SKM-1 treated with dmso at 0.1 percent for 144 hours (cell line): ENCODE data around the gene SERPING1.
A peak's percentile ranks its signal among the peaks of the same experiment; 100 is the strongest.

Experiments used
- DNase-seq: peaks from one replicate; lab custom pipeline; 2025; ENCODE audit not compliant: unreplicated experiment; lab: John Stamatoyannopoulos, UW

SERPING1 gene

DNA sequence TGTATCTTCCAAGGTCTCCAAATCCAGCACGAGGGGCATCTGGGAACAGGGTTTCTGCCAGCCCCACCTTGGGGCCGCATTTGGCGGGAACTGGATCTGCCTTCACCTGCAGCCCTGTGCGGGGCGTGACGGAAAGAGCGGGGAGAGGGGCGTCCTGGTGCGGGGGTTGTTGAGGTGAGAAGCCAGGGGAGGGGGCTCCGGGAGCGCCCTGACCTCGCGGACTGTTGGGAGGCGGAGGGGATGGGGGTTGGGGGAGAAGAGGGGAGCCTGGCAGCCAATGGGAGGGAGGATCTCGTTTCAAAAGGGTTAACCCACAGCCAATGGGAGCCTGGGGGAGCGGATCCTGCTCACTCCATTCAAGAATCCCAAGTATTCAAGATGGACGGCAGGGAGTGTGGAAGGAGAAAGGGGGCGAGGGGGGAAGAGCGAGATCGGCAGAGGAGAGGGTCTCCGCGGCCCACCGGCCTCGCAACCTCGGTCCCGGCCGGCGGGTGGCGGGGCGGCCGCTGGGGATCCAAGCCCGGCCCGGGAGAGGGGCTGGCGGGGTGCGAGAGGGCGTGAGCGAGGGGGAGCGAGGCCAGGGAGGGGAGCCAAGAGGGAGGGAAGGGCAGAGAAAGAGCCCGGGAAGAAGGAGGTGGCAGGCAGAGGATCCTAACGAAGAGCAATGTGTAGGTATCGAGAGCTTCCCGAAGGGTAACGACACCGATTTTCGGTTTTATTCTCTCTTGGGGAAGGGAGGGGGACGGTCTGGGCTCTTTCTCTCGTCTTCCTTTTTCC is 40.7 kb downstream of the SERPING1 start:
- no peak for DNase-seq

DNA sequence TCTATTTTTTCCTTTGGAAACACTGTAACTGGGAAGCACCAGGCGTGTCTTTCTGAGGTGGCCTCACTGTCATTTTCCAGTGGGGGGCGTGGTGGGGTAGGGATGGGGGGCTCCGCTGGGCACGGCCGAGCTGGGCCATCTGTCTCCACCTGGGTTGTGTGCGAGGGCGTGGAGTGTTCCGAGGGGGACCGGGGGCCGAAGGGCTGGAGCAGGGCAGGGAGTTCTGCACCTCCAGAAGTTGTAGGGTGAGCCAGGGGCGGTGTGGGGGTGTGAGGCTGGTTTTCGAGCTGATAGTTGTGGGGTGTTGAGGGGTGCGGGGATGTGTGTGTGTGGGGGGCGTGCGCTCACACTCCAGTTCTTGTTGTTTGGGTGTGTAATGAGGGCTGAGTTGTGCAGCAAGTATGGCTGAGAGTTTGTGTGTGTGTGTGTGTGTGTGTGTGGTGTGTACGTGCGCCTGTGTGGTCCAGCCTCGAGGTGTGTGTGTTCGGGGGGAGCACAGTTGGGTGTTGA is 41.4 kb downstream of the SERPING1 start:
- no peak for DNase-seq

DNA sequence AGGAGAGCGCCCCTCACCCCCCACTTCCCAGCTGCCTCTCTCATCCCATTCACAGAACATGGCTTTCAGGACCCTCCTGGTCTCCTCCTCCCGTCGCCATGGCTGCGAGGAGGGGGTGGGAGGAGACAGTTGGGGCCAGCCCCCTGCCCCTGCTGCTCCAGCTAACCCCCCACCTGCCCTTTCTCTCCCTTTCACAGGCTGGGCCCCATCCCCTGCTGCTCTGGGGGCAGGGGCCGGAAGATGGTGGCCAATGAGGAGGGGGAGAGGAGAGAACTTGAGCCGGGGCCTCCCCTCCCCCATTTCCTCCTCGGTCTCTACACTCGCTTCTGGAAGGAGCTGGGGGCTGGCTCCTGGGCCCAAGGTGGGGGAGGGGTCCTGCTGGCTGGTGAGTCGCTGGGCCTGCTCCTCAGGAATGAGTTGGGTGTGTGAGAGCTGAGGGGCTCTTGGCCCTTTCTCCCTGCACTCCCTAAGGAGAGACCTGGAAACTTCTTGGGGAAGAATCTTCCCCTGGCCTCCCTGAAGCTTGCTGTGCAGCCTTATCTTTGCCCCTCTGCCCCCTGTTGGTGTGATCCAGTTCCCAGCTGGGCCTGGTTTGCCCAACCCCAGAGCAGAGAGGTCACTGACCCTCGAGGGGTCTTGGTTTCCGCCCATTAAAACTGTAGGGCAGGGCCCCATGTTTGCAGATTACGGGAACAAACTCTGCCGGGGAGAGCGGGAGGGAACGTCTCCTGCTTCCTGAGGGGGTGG is 42.0 kb downstream of the SERPING1 start:
- DNase-seq: no peak

DNA sequence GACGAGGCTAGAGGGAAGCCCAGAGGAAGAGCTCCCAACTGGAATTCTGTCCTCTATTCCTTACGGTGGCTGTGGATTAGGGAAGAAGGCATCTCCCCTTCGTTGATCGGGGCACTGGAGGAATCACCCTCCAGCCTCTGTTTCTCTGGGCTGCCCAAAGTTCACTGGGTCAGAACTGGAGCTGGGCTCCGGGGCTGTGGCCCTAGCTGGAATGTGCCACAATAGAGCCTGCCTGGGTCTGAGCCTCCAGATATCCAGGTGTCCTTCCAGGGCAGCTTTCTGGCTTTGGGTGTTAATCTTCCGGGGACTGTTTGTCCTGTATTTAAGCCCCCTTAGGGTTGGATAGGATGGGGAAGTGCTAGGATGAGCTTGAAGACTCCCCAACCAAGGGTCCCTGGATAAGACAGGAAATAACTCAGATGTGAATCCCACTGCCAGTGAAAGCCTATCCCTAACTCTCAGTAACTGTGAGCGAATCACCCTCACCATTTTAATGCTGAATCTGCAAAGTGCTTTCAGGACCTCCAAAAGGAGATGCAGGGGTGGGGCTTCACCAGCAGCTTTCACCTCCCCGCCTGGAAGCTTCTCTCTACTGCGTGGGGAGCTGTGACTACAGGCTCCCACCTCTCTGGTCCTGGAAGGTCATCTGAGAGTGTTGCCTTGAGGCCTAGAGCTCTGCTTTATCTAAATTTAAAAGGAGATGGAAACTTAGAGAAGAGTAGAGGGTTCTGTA is 42.7 kb downstream of the SERPING1 start:
- DNase-seq: no peak

DNA sequence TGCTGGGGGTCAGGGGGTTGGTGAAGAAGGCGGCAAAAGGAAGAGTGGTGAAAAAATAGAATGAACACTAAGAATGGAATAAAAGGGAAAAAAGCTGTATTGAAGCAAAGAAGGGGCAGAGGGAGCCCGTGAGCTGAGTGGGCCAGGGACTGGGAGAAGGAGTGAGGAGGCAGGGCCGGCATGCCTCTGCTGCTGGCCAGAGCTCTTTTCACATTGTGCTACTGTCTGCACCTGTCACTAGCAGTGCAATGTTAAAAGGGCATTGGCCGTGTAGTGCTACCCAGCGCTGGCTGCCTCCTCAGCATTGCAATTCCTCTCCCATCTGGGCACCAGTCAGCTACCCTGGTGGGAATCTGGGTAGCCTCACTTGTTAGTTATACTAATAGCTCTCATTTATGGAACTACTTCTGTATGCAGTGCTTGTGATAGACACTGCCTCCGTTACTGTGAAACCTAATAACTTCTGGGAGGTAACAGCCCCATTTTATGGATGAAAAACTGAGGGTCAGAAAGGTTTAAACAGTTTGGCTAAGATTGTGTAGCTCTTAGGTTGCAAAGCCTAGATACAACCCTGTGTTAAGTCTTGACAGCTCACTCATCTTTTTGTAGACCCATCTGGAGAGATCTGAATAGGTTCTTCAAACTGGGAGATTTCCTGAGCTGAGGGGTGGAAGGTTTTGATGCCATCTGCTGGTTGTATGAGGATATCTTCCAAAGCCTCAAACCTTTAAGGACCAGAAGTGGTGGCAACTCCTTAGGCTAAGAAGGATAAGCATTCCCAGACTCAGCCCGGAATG is 43.7 kb downstream of the SERPING1 start:
- peak; percentile 73 for DNase-seq

DNA sequence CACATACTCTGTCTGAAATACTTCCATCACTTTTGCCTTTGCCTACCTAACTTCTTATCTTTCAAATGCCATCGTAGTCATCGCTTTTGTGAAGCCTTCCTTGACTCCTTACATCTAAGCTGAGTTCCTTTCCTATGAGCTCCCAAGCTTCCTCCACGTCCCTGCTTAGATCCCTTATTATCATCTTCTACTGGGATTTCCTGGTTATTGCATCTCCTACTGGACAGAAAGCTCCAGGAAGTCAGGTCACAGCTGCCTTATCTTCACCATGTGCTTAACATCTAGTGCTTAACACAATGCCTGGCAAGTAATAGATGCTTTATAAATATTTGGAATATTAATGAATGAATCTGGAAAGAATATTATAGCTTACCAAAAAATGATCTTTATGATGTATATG is 46.3 kb downstream of the SERPING1 start:
- DNase-seq: no peak

DNA sequence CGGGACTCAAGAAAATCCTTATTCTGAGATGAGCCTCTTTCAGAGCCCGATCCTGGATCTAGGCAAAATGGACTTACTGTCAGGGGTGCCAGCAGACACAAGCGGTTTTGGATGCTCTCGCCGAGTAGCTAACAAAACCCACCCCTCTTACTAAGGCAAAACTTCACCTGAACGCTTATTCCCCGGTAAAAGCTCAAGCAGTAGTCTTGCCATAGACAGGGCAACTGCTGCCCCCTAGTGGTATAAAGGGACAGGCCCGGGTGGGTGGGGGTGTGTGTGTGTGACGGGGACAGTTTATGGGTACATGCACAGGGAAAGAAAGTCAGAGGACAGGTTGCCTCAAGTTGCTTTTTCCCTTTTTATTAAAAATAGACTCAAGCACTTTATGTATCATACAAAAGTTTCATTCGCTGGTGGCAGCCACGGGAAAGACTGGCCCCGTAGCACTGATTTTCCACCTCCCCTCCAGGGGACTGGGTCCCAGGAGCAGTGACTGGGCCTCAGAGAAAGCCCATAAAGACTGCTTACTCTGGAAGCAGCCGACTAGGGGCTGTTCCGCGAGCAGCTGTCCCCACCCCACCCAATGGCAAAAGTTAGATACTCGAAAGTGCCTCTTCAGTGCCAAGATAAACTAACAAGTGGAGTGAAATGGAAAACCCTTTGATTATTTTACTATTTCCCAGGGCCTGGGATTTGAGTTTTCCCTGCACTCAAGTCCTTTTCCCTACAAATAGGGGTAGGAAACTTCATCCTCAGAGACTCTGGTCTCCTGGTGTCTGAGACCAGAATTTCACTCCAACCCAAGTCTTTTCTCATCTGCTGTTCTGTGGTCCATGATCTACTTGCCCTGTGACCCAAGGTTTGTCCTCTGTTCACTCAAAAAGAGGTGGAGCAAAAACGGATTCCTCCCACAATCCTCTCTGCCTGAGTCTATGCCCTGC is 47.5 kb downstream of the SERPING1 start:
- peak; percentile 48 for DNase-seq

DNA sequence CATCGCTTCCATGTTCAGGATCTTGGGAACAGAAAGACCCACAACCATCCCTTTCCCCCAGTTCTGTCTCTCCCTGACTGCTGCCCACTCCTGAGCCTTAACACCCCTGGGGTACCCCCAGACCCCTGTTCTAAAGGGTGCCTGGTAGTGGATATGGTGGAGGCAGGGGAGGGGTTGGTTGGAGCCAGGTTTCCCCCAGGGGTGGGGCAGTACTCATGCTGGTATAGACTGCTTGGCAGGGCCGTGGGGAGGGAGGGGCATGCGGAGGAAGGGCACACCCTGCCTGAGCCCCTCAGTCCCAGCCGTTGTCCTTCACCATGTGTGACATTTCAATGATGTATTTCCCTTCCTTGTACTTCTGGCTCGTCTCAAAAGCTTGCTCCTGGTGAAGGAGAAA is 48.2 kb downstream of the SERPING1 start:
- DNase-seq: no peak

DNA sequence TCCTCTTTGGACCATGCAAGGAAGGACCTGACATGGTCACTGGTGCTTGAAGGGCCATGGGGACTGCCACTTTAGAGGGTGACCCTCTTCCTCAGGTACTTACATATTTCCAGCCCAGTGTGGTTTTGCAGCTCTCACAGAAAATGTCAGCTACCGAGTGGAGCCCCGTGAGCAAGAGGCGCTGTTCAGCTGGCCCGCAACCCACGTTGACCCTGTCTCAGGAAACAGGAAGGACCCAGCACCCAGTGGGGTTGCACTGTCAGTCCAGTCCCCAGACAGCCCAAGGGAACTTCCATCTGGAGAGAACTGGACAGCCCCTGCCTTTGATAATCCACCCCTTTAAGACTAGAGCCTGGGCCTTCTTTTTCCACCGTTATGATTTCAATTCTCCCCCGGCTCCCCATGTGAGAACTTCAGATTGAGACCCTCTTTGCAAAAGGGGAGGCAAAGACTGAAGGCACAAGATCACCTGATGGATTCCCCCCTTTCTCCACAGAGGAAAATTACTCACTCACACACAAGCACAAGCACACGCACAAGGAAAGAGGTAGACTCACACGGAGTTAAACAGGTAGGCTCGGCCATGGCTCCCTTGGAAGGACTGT is 48.8 kb downstream of the SERPING1 start:
- DNase-seq: no peak

DNA sequence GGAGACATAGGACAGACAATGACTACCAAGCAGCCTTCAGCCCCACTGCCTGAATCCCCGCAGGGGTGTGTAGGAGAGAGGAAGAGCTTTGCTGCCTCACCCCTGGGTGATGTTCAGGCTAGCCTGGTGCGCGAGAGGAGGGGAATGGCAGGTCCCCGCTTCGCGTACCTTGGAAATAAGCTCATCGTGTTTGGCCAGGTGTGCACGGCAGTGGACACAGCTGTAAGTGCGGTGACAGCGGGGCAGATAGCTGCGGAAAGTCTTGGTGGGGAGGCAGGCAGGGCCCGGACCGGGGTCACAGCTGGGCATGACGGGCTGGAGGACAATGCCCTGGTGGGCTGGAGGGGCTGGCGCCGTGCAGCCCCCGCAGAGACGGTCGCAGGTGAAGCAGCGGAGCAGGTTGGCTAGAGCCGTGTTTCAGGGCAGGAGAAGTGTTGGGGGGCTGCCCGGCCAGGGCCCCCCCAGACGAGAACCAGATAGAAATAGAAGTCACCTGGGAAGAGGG is 49.4 kb downstream of the SERPING1 start:
- DNase-seq: no peak

DNA sequence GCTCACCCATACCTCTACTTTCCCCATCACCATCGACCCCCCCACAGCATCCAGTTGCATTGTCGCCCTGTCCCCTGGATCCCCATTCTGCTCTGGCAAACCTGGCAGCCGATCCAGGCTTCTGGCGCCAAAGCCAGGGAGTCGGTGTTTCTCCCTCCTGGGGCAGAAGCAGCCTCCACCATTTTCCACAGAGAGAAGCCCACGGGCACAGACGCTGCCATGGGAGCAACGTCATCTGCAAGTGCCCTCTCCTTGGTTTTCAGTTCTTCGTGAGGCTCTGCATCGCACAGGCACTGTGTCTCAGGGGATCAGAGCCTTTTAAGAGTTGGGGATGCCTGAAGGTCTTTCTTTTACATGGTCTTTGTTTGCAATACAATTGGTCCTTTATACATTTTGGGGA is 49.9 kb downstream of the SERPING1 start:
- DNase-seq: no peak

DNA sequence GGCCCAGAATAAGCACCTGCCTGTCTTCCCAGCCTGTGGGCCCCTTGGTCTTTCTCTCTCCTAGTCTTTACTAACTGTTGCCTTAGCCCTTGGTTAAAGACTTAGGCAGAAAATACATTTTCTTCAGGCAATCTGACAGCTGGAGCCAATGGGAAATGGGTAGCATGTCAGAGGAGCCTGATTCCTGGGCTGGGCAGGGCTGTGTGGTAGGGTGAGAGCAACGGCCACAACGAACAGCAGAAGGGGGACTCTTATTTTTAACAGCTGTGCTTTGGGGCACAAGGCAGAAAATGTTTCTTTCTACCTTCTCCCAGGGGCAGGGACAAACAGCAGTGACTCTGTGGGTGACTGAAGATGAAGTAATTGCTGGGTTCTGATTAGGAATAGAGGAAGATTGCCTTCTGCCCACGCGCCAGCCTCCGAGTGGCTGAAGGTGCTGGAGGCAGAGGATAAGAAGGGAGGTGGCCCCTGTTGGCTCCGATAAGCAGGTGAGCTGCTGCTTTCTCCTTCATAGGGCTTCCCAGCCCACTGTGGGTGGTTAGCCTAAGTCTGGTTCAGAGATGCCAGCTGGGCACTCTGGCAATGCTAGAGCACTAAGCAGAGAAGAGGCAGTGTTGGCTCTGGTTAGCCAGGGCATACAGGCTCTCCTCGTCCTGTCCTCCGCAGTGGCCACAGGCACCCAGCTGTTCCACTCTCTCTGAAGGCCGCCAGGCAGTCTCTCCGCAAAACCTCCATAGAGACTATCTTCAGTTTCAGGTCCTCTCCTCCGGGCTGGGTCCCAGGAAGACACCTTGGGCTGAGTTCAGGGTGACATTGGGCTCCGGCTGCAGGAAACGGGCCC is 50.7 kb downstream of the SERPING1 start:
- DNase-seq: no peak

DNA sequence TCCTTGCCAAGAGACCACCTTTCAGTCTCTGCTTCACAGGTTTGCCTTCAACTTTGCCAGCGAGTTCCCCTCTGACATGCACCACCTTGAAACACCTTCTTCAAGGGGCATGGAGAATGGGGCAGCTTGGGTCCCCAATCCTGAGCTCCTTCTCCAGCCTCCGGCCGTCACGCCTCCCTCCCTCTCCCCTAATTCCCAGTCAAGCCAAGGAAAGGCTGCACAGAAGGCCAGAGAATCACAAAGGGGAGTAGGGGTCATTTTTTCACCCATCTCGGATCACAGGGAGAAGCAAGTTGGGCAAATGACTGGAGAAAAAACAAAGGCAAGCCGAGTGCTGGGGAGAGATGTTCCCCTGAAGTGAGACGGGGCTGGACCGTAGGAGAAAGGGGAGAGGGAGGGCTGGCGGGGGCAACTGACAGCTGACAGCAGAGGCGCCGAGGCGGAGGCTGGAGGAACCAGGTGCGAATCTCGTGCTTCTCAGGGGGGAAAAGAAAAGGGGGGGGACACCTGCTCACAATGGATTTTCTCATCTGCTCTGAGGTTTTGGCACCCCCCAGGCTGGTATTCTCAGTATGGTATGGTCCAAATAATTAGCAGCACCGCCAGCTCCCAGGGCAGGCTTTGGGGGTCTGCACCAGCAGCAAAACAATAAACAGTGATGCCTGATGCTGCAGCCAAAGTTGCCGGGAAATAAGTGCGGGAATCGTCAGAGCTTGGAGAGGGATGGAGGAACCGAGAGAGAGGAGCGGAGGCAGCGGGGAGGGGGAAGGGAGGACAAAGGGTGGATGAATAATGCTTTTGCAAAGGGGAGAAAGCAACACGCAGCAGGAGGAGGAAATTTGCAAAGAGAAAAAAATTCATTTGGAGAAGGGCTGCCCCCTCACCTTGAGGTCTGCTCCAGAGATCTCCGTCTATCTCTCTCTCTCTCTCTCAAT is 51.6 kb downstream of the SERPING1 start:
- DNase-seq: no peak

DNA sequence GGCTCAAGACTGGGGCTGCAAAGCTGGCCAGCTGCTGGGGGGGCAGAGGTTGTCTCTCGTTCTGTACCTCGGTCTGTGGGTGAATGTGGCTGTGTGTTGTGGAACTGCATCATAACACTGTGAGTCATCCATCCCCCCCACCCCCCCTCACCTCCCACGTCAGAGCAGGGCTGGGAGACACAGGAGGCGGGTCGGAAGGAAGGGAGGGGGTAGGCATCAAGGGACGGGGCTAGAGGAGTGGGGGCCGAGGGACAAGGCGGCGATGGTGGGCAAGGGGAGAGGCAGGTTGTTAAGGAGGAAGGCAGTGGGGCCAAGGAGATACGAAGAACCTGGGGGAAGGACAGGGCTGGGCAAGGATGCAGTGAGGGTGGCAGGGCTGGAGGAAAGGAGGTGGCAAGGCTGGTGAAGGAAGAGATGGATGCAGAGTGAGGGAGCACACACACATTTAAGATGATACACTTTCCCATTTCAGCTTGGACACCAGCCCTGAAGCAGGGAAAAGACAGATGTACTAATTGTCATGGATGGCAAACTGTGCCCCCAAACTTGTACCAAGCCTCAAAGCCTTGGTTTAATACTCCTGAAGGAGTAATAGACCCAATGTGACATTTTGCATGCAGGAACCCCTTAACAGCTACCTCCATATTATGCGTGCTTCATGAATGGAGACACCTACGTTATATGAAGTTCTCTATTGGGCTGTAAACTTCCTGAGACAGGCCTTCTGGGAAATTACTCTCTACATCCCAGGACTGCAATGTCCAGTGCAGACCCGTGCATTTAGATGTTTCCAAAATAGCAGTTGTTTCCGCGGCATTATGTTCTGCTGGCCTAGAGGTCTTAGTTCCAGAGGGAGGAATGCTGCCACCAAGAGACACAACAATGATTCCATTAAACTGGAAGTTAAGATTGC is 52.6 kb downstream of the SERPING1 start, which contains the start of gene YPEL4:
Gene YPEL4, minus strand, starts transcription at position 87 of the 913 bp plus-strand sequence. CDS start 2,805 bp downstream, outside the sequence.
- no peak for DNase-seq

DNA sequence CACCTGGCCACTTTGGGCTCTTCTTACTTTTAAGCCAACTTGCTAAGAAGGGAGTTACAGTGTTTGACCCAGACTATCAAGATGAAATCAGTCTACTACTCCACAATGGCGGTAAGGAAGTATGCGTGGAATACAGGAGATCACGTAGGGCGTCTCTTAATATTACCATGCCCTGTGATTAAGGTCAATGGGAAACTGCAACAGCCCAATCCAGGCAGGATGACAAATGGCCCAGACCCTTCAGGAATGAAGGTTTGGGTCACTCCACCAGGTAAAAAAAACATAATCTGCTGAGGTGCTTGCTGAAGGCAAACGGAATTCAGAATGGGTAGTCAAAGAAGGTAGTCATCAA is 53.2 kb downstream of the SERPING1 start:
- DNase-seq: no peak

DNA sequence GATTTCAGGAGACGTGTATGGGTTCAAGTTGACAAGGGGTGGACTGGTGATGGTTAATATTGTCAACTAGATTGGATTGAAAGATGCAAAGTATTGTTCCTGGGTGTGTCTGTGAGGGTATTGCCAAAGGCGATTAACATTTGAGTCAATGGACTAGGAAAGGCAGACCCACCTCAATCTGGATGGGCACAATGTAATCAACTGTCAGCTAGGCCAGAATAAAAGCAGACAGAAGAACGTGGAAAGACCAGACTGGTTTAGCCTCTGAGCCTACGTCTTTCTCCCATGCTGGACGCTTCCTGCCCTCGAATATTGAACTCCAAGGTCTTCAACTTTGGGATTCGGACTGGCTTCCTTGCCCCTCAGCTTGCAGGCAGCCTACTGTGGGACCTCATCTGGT is 53.9 kb downstream of the SERPING1 start:
- no peak for DNase-seq
